Neuronal stem cell (in vitro differentiated cells): ENCODE data around the gene PRAME.

Source experiments
- DNase-seq: peaks from one replicate; pipeline ENCODE4 v3.0.0-alpha.2; 2013; ENCODE audit warnings: low spot score
- H2AFZ ChIP-seq: one replicate; pipeline ENCODE4 v1.6.1; 2013; ENCODE audit warnings: mild to moderate bottlenecking, low read length, inconsistent platforms
- H2AK5ac ChIP-seq: 2 replicates; pipeline ENCODE4 v1.6.1; 2013; ENCODE audit warnings: low read depth, mild to moderate bottlenecking, inconsistent platforms, low read length, moderate library complexity, mixed read lengths
- H2BK120ac ChIP-seq: 2 replicates; pipeline ENCODE4 v1.6.1; 2013; ENCODE audit warnings: low read depth, mild to moderate bottlenecking, inconsistent platforms, low read length, moderate library complexity, mixed read lengths
- H2BK12ac ChIP-seq: one replicate; pipeline ENCODE4 v1.6.1; 2013; ENCODE audit warnings: low read length, inconsistent platforms
- H2BK15ac ChIP-seq: 2 replicates; pipeline ENCODE4 v1.6.1; 2013; ENCODE audit warnings: mild to moderate bottlenecking, low read length, inconsistent platforms, mixed read lengths
- H2BK5ac ChIP-seq: one replicate; pipeline ENCODE4 v1.6.1; 2013; ENCODE audit warnings: inconsistent platforms, mild to moderate bottlenecking, low read length, moderate library complexity
- H3K14ac ChIP-seq: one replicate; pipeline ENCODE4 v1.6.1; 2013; ENCODE audit warnings: low read length, inconsistent platforms
- H3K18ac ChIP-seq: 2 replicates; pipeline ENCODE4 v1.6.1; 2013; ENCODE audit warnings: low read length, inconsistent platforms
- H3K23ac ChIP-seq: 2 replicates; pipeline ENCODE4 v1.6.1; 2013; ENCODE audit warnings: low read depth, mild to moderate bottlenecking, mixed read lengths, low read length, inconsistent platforms; ENCODE audit not compliant: poor library complexity
- H3K27ac ChIP-seq: replicated peaks from 3 replicates; pipeline ENCODE4 v1.5.1; 2013; ENCODE audit warnings: low read length, inconsistent platforms
- H3K27me3 ChIP-seq, 3 experiments: 2 replicates each; pipeline ENCODE4 v1.6.1; 2013; ENCODE audit warnings: low read length in 3 of 3, mild to moderate bottlenecking in 2 of 3, inconsistent platforms in 1 of 3, low read depth in 1 of 3, mixed read lengths in 1 of 3, moderate library complexity in 1 of 3; ENCODE audit not compliant: control insufficient read depth in 3 of 3, insufficient read depth in 3 of 3
- H3K36me3 ChIP-seq, 2 donors: replicated peaks in 1 of 2; 2 replicates each; pipeline ENCODE4 v1.6.1; 2013; ENCODE audit warnings: low read length in 2 of 2; ENCODE audit not compliant: control insufficient read depth in 2 of 2, insufficient read depth in 2 of 2
- H3K4ac ChIP-seq: 2 replicates; pipeline ENCODE4 v1.6.1; 2013; ENCODE audit warnings: inconsistent platforms, mild to moderate bottlenecking, low read length, moderate library complexity
- H3K4me1 ChIP-seq, 2 donors: 1 replicate in 1 of 2; 2 replicates in 1 of 2; pipeline ENCODE4 v1.6.1; 2013; ENCODE audit warnings: low read length in 2 of 2, low read depth in 1 of 2; ENCODE audit not compliant: control insufficient read depth in 2 of 2, insufficient read depth in 1 of 2
- H3K4me2 ChIP-seq: one replicate; pipeline ENCODE4 v1.6.1; 2013; ENCODE audit warnings: mild to moderate bottlenecking, low read length, inconsistent platforms; ENCODE audit not compliant: insufficient read depth, poor library complexity, severe bottlenecking
- H3K4me3 ChIP-seq, 2 donors: 2 replicates each; pipeline ENCODE4 v1.5.1; 2013; ENCODE audit warnings: low read length in 2 of 2, mild to moderate bottlenecking in 2 of 2, inconsistent platforms in 1 of 2, moderate library complexity in 1 of 2
- H3K79me1 ChIP-seq: one replicate; pipeline ENCODE4 v1.6.1; 2013; ENCODE audit warnings: low read depth, mild to moderate bottlenecking, inconsistent platforms, low read length, moderate library complexity
- H3K9ac ChIP-seq: one replicate; pipeline ENCODE4 v1.6.1; 2013; ENCODE audit warnings: mild to moderate bottlenecking, low read depth, low read length, inconsistent platforms; ENCODE audit not compliant: poor library complexity
- H3K9me3 ChIP-seq, 2 donors: replicated peaks in 1 of 2; 2 replicates each; pipeline versions ENCODE3 to v1.6.1; 2013; ENCODE audit warnings: low read length in 2 of 2, mild to moderate bottlenecking in 2 of 2, inconsistent platforms in 1 of 2, low read depth in 1 of 2, mixed read lengths in 1 of 2, moderate library complexity in 1 of 2; ENCODE audit not compliant: control insufficient read depth in 2 of 2, insufficient read depth in 1 of 2
- H4K8ac ChIP-seq: one replicate; pipeline ENCODE4 v1.6.1; 2013; ENCODE audit warnings: low read depth, mild to moderate bottlenecking, inconsistent platforms, low read length, moderate library complexity
- H4K91ac ChIP-seq: one replicate; pipeline ENCODE4 v1.6.1; 2013; ENCODE audit warnings: low read length, low read depth, mild to moderate bottlenecking, inconsistent platforms; ENCODE audit not compliant: poor library complexity
- WGBS, 2 donors: extraction: QIAGEN DNeasy Blood & Tissue Kit; methylation state at CpG; one replicate each; pipeline ENCODE4 v1.1.7; 2013; ENCODE audit warnings: missing lambda C conversion rate in 2 of 2, mixed read lengths in 1 of 2; ENCODE audit not compliant: insufficient read length in 2 of 2, insufficient replicate concordance in 1 of 2; ENCODE audit errors: extremely low coverage in 2 of 2; 5-methylcytosine and 5-hydroxymethylcytosine counted together

PRAME gene

GRCh38 chr22:22553735-22554586, 5.1 kb downstream of the PRAME start:
- H3K79me1 ChIP-seq = no peaks in the 10 kb centered on the region
- H3K23ac ChIP-seq = no peak overlapping the region
- H3K4ac ChIP-seq = no peak overlapping the region
- no peak overlapping the region for H3K14ac ChIP-seq
- no peaks in the 10 kb centered on the region for H3K36me3 ChIP-seq
- H2BK120ac ChIP-seq = no peak overlapping the region
- H3K9me3 ChIP-seq = peaks cover 0 to 7% of the 10 kb centered on the region in 2 donors
- no peak overlapping the region for H4K8ac ChIP-seq
- no peak overlapping the region for H3K4me2 ChIP-seq
- H4K91ac ChIP-seq = no peak overlapping the region
- no peak overlapping the region for H3K18ac ChIP-seq
- H2AK5ac ChIP-seq = no peak overlapping the region
- whole genome bisulfite sequencing, 2 donors = no CpG with 5 or more reads among the region's 8 CpGs
- no peak for DNase-seq
- no peak overlapping the region for H2BK15ac ChIP-seq
- H2BK12ac ChIP-seq = no peak overlapping the region
- no peak overlapping the region for H3K4me3 ChIP-seq
- no peak overlapping the region for H3K9ac ChIP-seq
- H2BK5ac ChIP-seq = no peak overlapping the region
- H2AFZ ChIP-seq = no peak overlapping the region
- H3K27ac ChIP-seq = no peak overlapping the region
- peaks cover 0 to 31% (median 0%) of the 10 kb centered on the region in 3 experiments for H3K27me3 ChIP-seq
- no peaks in the 10 kb centered on the region for H3K4me1 ChIP-seq

GRCh38 chr22:22553141-22553540, 5.9 kb downstream of the PRAME start:
- DNase-seq = no peak
- Histone ChIP-seq H4K8ac (no peak overlapping the region), H2BK15ac (no peak overlapping the region), H2BK120ac (no peak overlapping the region), H4K91ac (no peak overlapping the region), H3K4me3 (no peak overlapping the region), H3K23ac (no peak overlapping the region), H2BK5ac (no peak overlapping the region), H3K4me2 (no peak overlapping the region), H3K27me3 (peaks cover 0 to 37% (median 0%) of the 10 kb centered on the region in 3 experiments), H3K4me1 (no peaks in the 10 kb centered on the region), H2AFZ (no peak overlapping the region), H2BK12ac (no peak overlapping the region), H3K79me1 (no peaks in the 10 kb centered on the region), H3K4ac (no peak overlapping the region), H3K9me3 (peaks cover 0 to 7% of the 10 kb centered on the region in 2 donors), H3K27ac (no peak overlapping the region), H3K18ac (no peak overlapping the region), H3K14ac (no peak overlapping the region), H2AK5ac (no peak overlapping the region), H3K9ac (no peak overlapping the region), H3K36me3 (no peaks in the 10 kb centered on the region)
- WGBS, 2 donors = no CpG with 5 or more reads among the region's 1 CpG

- no peak overlapping the region for H3K14ac ChIP-seq
- H2BK15ac ChIP-seq = no peak overlapping the region
- H2AK5ac ChIP-seq = no peak overlapping the region
- H3K9me3 ChIP-seq = peaks cover 0 to 7% of the 10 kb centered on the region in 2 donors
- no peak overlapping the region for H3K27ac ChIP-seq
- H3K4me2 ChIP-seq = no peak overlapping the region
- H2BK5ac ChIP-seq = no peak overlapping the region
- H2BK120ac ChIP-seq = no peak overlapping the region
- H3K18ac ChIP-seq = no peak overlapping the region
- WGBS, 2 donors = no CpG with 5 or more reads among the region's 4 CpGs
- no peak overlapping the region for H3K4me3 ChIP-seq
- H3K36me3 ChIP-seq = no peaks in the 10 kb centered on the region
- no peak for DNase-seq
- H3K4me1 ChIP-seq = no peaks in the 10 kb centered on the region
- H3K4ac ChIP-seq = no peak overlapping the region
- H3K79me1 ChIP-seq = no peaks in the 10 kb centered on the region
- peaks cover 0 to 42% (median 0%) of the 10 kb centered on the region in 3 experiments for H3K27me3 ChIP-seq
- H2BK12ac ChIP-seq = no peak overlapping the region
- H4K8ac ChIP-seq = no peak overlapping the region
- H2AFZ ChIP-seq = no peak overlapping the region
- no peak overlapping the region for H3K23ac ChIP-seq
- no peak overlapping the region for H4K91ac ChIP-seq
- no peak overlapping the region for H3K9ac ChIP-seq
These were observed 6.4 kb downstream of the PRAME start for GRCh38 chr22:22552630-22553029.

GRCh38 chr22:22550789-22551434, 8.2 kb downstream of the PRAME start:
- H3K27me3 ChIP-seq = peaks cover 0 to 52% (median 0%) of the 10 kb centered on the region in 3 experiments
- no CpG with 5 or more reads among the region's 8 CpGs for WGBS, 2 donors
- H4K8ac ChIP-seq = no peak overlapping the region
- no peak for DNase-seq
- H3K18ac ChIP-seq = no peak overlapping the region
- no peak overlapping the region for H2BK5ac ChIP-seq
- no peak overlapping the region for H2BK120ac ChIP-seq
- H3K4me1 ChIP-seq = no peaks in the 10 kb centered on the region
- H3K79me1 ChIP-seq = no peaks in the 10 kb centered on the region
- H3K4me3 ChIP-seq = no peak overlapping the region
- no peak overlapping the region for H3K4me2 ChIP-seq
- H2AFZ ChIP-seq = no peak overlapping the region
- no peak overlapping the region for H2AK5ac ChIP-seq
- H3K9ac ChIP-seq = no peak overlapping the region
- H3K4ac ChIP-seq = no peak overlapping the region
- no peak overlapping the region for H3K14ac ChIP-seq
- no peak overlapping the region for H4K91ac ChIP-seq
- H3K27ac ChIP-seq = no peak overlapping the region
- H3K9me3 ChIP-seq = no peaks in the 10 kb centered on the region
- H2BK15ac ChIP-seq = no peak overlapping the region
- H2BK12ac ChIP-seq = no peak overlapping the region
- no peaks in the 10 kb centered on the region for H3K36me3 ChIP-seq
- H3K23ac ChIP-seq = no peak overlapping the region
